HG03095 (cell line): ENCODE measurements around the gene KLHL25.

Source experiments
- ATAC-seq: cut with Tn5 transposase; IDR thresholded peaks from one replicate; pipeline ENCODE4 v1.9.1; 2021; ENCODE audit warnings: moderate library complexity; ENCODE audit not compliant: unreplicated experiment

KLHL25 gene

DNA sequence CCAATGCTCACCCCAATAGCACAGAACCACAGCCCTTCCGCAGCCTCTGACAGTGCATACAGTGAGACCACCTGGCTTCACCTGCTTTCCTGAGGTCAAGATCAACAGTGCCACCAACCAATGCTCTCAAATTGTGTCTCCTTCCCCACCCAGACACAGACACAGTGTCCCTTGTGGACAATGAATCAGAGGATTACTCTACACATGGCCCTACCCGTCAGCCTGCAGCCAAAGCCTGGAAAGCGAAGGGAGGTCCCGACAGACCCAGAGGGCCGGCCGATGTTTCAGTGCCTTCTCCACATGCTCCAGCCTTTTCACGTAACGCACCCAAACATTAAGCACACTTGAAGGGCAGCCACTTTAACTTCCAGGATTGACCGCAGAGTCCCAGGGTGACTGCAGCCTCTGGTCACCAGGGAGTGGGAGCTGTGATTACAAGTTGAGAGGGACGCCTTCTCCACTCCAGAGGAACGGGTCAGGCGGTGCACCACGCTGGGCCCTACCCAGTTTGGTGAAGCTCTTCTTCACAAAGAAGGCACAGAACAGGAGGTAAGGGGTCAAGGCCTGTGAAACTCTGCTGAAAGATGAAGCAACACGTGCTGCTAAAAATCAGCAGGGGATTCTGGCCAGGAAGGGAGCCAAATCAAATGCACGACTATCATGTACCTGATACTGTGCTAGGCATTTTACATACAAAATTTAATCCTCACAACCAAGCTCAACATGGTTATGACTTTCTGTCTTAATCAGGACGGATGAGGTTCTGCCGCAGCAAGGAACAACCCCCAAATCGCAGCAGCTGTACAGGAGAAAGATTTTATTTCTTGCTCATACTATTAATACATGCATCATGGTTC, 17.2 kb downstream of the KLHL25 start:
- ATAC-seq: no peak

DNA sequence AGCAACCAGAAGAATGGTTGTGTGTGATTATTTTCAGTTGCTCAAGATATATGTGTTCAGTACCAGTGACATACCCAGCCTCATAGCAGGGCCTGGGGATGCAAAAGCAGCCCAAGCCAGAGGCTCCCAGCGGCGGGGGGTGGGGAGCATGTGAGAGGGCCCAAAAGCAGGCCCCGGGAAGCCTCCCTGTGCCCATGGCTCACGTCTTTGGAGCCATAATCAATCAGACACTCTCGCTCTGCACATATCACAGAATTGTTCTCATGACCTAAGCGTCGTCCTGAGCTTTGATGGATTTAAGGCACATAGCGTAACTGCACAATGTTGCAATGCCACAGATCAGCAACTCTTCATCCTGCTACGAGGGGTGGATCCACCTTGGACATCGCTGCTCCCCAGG, 20.8 kb downstream of the KLHL25 start:
- no peak for ATAC-seq

DNA sequence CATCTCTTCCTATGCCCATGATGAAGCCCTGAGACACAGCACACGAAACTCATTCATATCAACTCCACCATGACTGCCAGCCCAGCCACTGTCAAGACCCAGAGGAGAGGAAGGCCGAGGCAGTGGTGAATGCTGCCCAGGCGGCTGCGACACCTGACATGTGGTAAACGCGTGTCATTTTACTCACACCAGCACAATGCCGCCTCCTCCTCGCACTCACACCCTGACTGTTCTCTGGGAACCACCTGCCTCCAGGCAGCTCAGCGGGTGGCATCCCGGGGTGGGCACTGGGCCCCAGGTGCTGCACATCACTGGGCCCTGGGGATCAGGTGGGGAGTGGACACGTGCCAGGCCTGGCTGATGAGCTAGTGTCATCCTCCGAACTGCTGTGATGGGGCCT, 21.5 kb downstream of the KLHL25 start:
- ATAC-seq: no peak

DNA sequence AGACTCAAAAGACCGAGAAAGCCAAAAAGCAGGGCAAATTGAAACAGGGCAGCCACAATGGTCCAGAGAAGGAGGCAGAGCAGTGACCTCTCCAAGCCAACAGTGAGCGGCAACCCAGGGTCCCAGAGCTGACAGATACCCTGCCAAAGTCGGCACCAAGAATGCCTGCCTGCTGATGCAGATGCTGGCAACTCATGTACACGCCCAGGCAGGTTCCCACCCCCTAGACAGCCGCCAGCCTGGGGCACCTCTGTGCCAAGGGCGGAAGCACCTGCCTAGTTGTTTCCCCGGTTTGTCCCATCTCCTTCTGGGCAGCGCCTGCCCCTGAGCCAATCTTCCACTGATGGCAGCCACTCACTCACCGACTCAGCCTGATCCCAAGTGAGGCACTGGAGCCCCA, 22.1 kb downstream of the KLHL25 start:
- no peak for ATAC-seq

DNA sequence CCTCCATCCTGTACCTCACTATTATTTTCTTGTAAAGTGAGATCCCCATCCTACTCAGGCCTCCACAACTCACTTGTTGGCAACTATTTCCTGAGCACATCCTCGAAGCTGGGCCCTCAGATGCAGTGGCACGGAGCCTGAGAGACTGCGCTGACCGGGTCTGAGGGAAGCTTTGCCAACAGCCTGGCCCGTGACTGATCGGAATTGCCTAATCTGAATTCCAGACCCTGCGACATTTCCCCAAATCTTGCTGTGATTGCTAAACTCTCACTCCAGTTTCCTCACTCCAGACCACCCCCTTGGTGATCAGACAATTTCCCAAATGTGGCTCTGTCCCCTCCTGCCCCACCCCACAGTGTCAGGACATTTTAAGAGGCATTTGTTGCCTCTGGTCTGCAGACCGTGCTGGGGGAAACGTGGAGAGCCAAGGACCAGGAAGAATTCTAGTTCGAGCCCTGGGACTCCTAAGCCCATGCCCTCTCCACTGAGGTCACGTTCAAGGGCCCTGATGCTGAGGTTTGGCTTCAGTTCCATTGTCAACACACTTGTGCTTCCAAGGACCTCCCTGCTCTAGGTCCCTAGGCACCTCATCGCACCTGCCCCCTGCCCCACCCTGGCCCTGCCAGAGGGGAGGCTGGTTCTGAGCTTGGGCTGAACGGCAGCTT, 22.8 kb downstream of the KLHL25 start:
- ATAC-seq: no peak

DNA sequence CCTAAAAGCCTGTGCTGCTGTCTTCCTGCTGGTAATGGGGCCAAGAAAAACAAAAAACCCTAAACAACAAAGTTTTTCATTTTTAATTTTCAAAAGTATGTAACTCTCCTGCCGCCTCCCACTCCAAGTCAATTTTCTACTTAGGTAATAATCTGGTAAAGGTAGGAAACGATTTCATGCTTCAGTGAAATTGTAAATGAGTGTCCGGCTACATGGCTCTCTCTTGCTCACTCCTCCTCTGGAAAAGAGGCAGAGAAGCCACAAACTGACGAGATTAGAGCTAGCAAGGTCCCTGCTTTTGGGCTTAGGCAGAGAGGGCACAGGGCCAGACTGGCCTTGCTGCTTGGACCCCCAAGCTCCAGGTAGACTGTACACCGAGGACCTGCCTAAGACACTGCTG, 23.5 kb downstream of the KLHL25 start:
- ATAC-seq: no peak

DNA sequence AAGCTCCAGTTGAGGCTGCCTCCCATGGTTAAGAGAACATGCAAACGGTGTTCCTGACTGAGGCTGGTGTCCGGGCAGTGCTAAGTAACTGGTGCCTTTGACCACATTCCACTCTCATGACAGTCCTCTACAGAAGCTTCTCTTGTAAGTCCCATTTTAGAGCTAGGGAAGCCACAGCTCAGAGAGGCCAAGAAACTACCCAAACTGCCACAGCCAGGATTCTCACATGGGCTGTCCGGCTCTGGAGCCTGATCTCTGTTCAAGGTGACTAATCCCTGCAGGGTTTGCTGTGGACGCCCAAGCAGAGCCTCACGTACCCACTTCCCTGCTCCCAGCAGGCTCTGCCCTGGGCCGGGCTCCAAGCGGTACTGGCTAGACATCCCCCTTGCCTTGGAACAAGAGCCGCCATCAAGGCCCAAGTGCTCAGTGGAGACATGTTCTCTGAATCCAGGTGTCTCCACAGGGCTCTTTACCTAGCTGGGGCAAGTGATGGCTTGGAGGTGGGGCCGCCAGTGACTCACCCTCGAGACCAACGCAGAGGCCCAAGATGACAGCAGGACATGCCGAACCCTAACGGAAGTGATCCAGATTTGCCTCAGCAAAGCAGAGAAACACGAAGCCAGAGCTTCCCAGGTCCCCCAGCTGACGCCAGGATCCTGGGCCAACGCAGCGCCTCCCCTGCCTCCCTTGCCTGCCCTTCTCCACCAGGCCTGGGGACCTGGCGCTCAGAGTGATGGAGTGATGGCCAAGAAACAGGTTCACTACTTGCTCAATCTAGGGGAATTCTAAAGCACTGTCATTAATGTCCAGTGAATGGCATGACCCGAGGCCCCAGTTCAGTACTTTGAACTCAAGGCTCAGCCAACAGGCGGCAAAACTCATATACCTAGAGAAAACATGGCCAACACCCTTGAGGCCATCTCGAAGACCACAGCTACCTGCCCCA, 24.4 kb downstream of the KLHL25 start:
- ATAC-seq: no peak

DNA sequence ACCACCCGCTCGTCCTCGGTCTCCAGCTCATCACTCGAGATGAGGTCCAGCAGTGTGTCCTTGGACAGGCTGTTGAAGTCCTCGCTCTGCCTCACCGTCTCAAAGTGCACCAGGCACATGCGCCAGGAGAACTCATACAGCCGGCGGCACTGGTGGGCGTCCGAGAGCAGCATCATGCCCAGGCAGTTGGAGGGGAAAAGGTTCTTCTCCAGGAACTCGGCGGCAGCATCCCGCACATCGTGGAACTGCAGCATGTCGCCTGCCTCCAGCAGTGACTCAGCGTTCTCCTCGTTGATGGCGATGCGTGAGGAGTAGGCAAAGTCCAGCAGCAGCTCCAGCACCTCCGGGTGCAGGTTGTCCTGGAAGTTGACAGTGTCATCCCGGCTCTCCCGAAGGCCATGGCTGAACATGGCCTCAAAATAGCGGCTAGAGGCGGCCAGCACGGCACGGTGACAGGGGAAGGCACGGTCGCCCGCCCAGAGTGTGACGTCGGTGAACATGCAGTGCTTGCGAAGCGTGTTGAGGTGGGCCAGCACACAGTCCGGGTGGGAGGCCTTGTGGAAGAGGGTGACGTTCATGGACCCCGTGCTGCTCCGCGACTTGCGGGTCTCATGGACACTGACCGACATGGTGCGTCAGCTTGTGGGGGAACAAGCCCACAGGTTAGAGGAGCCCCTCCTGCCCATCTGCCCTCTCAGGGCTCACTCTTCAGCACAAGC, 25.4 kb downstream of the KLHL25 start:
- no peak for ATAC-seq

DNA sequence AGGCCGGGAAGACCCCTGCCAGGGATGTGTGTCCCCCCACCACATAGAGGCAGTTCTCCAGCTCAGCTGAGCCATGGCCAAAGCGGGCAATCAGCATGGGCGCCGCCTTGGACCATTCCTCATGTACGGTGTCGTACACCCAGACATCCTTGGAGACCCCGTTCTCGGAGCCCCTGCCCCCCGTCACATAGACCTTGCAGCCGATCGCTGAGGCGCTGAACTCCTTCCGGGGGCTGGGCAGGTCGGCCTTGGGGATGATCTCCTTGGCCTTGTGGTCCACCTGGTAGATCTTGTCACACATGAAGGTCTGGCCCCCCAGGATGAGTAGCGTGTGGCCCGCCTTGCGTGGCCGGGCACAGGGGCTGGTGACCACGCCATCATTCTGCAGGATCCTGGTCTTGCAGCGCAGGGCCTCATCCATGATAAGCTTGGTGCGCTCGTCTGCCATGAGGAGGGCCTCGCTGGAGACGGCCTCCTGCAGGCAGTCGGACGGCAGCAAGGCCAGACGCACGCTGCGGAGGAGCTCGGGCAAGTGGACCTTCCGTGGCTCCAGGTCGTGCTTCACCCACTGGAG, 26.0 kb downstream of the KLHL25 start:
- ATAC-seq: no peak

DNA sequence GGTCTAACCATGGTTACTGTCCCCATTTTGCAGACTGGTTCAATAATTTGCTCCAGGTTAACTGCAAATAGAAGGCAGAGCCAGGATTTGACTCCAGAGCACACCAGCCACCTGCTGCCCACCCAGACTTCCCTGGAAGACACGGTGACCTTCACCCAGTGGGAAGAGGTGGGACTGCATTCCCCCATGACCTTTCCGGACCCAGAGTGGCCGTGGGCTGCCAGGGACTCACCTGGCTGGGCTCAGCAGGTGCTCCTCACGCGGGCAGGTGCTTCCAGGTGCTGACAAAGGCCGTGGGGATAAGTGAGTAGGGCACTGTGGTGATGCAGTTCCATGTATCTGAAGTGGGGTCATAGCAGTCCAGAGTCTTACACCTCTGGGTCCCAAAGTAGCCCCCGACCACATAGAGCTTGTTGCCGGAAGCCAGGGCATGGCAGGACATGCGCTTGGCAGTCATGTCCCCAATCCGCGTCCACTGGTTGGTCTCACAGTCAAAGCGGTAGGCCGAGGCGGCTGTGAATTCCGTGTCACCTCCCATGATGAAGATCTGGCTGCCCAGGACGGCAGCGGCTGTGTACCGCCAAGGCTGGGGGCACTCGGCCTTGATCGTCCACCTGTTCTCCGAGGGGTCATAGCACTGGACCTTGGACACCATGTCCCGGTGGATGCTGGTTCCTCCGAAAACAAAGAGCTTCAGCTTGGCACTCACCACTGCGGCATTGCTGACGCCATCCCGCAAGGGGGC, 26.8 kb downstream of the KLHL25 start:
- ATAC-seq: no peak

DNA sequence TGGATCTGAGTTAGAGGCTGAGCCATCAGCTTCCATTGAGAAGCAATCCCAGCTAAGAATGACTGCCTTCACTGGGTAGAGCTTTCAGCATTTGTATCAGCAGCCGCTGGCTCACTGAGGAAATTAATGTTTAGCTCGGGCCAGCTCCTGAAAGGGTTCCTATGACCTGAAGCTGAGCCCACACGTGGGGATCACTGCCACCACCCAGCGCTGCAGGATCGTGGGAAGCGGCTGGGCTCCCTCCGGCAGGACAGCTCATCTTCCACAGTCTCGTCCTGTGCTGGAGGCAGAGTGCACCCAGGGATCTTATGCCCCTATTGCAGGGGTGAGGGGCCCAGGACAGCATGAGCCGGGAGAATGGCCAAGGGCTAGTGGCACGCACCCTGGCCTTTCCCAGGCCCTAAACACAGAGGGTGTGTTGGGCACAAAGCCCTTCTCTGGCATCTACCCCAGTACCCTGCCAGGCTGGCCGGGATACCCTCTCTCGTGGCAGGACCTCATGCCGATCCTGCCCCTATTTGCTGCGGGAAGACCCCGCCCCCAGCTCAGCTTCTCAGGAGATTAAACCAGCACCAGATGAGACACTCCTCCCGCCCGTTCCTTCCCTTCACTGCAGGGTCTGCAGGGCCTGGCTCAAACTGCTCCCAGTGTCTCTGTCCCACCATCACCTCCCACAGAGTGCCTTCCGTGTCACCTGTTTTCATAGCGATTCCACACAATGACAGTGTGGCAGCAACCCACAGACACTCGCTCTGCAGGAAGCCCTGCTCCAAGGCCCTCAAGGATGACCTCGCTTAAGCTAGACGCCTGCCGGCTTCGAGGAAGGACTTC, 28.5 kb downstream of the KLHL25 start:
- no peak for ATAC-seq

DNA sequence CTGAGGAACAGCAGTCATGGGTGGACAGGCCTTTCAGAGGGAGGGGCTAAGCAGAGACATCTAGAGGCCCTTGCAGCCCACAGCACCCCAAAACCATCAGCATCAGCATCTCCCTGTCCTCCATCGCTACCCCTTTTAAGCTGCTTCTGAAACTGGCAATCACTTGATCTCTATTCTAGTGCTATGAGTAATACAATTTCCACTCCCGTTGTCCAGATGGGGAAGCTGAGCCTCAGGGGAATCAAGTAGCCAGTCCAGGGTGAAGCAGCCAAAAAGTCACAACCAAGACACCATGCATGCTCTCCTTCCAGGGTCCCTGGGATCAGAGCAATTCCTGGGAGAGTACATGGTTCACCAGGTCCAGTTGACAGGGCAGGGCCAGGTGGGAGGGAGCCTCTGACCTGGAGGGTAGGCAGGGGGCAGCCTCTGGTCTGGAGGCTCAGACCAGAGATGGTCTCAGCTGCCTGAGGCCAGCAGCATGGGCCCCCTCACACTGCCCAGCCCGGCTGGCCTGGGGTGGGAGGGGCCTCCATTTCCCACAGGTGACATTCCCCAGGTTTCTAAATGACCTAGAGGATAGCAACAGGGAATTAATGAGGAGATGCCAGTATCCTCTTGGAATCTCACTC, 30.0 kb downstream of the KLHL25 start:
- no peak for ATAC-seq

DNA sequence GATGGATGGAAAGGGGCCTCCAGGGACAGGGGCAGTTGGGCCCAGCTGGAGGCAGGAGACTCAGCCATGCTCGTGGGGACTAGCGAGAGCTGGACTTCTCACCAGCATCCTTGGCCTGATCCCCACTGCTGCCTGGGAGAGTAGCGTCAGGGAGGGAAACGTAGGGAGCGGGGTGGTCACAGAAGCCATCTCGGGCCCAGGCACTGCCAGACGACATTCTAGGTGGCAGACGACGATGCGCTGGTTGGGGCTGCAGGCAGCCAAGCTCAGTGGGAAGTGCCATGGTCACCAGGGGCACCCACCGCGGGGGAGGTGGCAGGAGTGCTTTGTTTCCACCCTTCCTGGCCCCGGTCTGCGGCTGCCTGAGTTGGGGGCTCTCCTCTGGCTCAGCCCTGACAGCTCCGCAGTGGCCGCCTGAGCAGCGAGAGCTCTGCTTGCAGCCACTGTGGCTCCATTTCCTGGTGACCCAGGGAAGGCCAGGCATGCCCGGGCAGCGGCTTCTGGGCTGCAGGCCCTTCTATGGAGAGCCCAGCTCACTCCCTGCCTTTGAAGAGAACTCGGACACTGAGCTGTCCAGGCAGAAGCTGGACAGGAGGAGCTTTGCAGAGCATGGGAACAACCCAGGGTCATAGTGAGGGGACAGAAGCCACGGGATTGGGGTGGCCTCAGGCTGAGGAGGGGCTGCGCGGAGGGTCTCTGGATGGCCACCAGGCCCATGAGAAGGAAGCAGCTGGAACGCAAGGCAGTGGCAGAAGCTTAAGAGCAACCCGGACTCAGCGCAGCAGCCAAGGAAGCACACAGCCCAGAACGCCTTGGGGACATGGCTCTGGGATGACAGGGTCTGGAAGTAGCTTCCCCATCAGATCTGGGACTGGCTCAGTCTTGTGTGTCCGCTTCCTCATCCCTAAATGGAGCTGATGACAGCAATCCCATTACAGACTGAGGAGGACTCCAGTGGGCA, 30.8 kb downstream of the KLHL25 start:
- no peak for ATAC-seq

DNA sequence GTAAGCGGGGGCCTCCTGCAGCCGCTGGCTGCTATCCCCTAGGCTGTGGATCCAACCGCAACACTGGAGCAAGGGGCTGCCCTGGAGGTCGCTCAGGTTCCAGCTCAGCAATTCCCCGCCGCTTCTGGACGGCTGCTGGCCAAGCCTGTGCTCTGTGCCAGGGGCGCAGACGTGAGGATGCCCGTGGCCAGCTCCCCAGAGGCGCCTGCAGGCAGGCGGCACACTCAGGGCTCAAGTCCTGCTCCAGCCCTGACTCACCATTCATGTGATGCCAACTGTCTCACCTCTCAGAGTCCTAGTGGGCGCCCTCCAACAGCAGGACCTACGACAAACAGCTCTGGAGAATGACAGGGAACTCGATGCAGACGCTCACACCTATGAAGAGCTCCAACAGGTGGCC, 31.6 kb downstream of the KLHL25 start:
- no peak for ATAC-seq

DNA sequence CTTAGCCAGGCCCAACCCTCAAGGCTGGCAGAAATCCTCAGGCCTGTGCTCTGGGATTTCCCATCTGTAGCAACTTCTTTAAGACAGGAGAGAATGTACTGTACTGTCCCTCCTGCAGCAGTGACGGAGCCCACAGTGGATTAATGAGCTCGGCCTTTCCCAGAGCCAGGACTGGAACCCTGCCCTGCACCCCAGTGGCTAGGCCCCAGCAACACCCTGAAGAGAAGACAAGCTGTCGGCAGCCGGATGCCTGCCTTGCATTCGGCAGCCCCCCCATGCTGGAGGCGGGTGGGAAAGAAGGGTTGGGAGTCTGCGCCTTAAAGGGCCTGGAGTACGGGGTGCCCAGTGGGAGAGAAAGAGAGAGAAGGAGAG, 32.0 kb downstream of the KLHL25 start:
- ATAC-seq: no peak

DNA sequence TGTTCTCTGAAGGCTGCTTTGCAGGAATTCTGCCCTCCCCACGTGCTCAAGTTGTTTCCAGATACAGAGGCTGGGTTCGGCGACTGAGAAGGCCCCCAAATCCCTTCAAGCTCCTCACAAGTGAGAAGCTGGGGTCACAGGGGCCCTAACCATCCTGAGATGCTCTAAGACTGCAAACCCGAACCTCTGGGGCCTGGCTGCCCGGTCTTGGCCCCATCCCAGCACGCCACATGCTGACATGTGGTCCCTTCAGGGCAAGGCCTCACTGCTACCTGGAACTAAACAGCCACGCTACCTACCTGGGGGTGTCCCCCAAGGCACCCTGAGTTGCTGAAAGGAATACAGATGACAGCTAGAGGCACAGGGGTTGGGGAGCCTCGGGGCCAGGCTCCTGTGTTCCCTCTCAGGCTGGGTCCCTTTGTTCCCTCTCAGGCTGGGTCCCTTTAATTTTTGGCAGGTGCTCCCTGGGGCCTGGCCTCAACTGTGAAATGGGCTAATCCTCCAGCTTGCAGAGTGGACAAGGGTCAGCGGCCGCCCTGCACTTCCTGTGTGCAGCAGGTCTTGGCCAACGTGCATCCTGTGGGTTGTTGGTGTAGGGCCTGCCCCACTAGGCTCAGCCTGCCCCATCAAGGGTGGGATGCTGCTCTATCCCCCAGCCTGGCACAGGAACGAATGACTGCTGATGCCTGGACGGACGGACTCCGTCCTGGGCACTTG, 32.5 kb downstream of the KLHL25 start:
- no peak for ATAC-seq

DNA sequence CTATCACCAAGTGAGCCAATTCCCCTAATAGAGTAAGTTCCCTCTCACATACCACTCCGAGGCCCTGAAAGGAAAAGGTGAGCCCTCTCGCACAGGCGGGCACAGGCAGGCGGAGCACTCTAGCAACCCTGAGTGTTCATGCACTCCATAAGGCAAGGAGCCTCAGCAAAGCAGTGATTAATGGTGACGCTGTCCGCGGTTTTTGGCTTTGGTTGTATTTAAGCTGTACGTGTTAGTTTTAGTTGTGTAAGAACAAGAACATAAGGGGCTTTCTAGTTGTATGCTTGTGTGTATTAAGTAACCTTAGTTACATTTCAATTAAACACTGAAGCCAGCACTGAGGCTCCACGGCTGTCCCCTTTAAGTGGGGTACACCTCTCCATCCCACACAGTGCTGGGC, 33.1 kb downstream of the KLHL25 start:
- no peak for ATAC-seq
